GM12878 (cell line): ENCODE results near the gene ACCSL.

Experiments
- BCL11A ChIP-seq: IDR thresholded peaks from 2 replicates; pipeline ENCODE4 v1.6.1; 2011; ENCODE audit warnings: low read depth, low read length
- EGR1 ChIP-seq, 2 experiments: IDR thresholded peaks; 1 replicate in 1 of 2; 2 replicates in 1 of 2; pipeline ENCODE4 v1.6.1; 2011 to 2012; ENCODE audit warnings: low read depth in 2 of 2, low read length in 2 of 2, borderline replicate concordance in 1 of 2, mild to moderate bottlenecking in 1 of 2, moderate library complexity in 1 of 2
- EP300 ChIP-seq, 2 experiments: fragments of 150-350 bp in 1 of 2; IDR thresholded peaks; 2 replicates each; pipeline ENCODE4 v1.6.1; 2011 to 2012; ENCODE audit warnings: low read depth in 2 of 2, low read length in 2 of 2, borderline replicate concordance in 1 of 2, improper control_type of control experiment in 1 of 2, inconsistent platforms in 1 of 2; ENCODE audit not compliant: control insufficient read depth in 1 of 2
- FOXM1 ChIP-seq: IDR thresholded peaks from 2 replicates; pipeline ENCODE4 v1.6.1; 2012; ENCODE audit warnings: low read depth, mild to moderate bottlenecking, inconsistent platforms, low read length, moderate library complexity
- POLR2A ChIP-seq: IDR thresholded peaks from 2 replicates; pipeline ENCODE4 v1.6.1; 2011; ENCODE audit warnings: low read depth, mild to moderate bottlenecking, low read length
- POLR2AphosphoS5 ChIP-seq: IDR thresholded peaks from 2 replicates; pipeline ENCODE4 v1.6.1; 2011; ENCODE audit warnings: mild to moderate bottlenecking, low read length, inconsistent platforms
- TF ChIP-seq, protein P1 (sequence below), 3 experiments: IDR thresholded peaks in 2 of 3; conservative IDR thresholded peaks in 1 of 3; 2 replicates each; pipeline ENCODE4 v1.5.1; 2011; ENCODE audit warnings: low read depth in 3 of 3, low read length in 3 of 3, mild to moderate bottlenecking in 3 of 3, control low read depth in 2 of 3, moderate library complexity in 2 of 3, inconsistent platforms in 1 of 3, mixed read lengths in 1 of 3; ENCODE audit not compliant: control insufficient read depth in 2 of 3, insufficient read depth in 1 of 3; ENCODE audit errors: extremely low read depth in 1 of 3
- TF ChIP-seq, protein P2 (sequence below): fragments of 450-650 bp; IDR thresholded peaks from 2 replicates; pipeline ENCODE4 v1.6.1; 2017; ENCODE audit warnings: mild to moderate bottlenecking

DNA sequence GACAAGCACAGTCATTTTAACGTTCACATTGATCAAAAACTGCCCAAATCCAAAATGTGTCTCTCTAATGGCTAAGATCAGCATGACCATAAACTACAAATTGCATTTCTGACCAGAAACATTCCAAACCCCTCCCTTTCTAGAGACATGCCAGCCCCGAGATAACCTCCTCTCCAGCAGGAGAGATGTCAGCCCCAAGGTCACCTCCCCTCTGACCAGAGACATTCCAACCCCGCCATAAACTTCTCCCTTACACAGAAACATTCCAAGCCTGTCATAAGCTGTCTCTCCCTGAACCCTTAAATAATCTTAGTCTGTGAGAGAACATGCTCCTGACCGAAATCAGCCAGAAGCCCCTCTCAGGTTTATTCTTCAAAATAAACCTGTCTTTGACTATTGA, 41.1 kb downstream of the ACCSL start:
- no peak for TF ChIP-seq POLR2A
- no peak for TF ChIP-seq EP300 (IDR thresholded peaks at IDR 0.05; ENCODE audit: borderline replicate concordance in 1 of 2, control insufficient read depth in 1 of 2, low read depth in 2 of 2, low read length in 2 of 2)
- no peak for TF ChIP-seq BCL11A
- TF ChIP-seq EGR1 (IDR thresholded peaks at IDR 0.05; ENCODE audit: borderline replicate concordance in 1 of 2, low read depth in 2 of 2, low read length in 2 of 2): no peak
- TF ChIP-seq, protein P1, sequence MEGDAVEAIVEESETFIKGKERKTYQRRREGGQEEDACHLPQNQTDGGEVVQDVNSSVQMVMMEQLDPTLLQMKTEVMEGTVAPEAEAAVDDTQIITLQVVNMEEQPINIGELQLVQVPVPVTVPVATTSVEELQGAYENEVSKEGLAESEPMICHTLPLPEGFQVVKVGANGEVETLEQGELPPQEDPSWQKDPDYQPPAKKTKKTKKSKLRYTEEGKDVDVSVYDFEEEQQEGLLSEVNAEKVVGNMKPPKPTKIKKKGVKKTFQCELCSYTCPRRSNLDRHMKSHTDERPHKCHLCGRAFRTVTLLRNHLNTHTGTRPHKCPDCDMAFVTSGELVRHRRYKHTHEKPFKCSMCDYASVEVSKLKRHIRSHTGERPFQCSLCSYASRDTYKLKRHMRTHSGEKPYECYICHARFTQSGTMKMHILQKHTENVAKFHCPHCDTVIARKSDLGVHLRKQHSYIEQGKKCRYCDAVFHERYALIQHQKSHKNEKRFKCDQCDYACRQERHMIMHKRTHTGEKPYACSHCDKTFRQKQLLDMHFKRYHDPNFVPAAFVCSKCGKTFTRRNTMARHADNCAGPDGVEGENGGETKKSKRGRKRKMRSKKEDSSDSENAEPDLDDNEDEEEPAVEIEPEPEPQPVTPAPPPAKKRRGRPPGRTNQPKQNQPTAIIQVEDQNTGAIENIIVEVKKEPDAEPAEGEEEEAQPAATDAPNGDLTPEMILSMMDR (IDR thresholded peaks at IDR 0.05 in 2 of 3, conservative IDR thresholded peaks at IDR 0.05 in 1 of 3; ENCODE audit: control insufficient read depth in 2 of 3, extremely low read depth in 1 of 3, insufficient read depth in 1 of 3, low read depth in 3 of 3, low read length in 3 of 3): no peak
- no peak for TF ChIP-seq FOXM1
- TF ChIP-seq POLR2AphosphoS5: no peak
- TF ChIP-seq, protein P2, sequence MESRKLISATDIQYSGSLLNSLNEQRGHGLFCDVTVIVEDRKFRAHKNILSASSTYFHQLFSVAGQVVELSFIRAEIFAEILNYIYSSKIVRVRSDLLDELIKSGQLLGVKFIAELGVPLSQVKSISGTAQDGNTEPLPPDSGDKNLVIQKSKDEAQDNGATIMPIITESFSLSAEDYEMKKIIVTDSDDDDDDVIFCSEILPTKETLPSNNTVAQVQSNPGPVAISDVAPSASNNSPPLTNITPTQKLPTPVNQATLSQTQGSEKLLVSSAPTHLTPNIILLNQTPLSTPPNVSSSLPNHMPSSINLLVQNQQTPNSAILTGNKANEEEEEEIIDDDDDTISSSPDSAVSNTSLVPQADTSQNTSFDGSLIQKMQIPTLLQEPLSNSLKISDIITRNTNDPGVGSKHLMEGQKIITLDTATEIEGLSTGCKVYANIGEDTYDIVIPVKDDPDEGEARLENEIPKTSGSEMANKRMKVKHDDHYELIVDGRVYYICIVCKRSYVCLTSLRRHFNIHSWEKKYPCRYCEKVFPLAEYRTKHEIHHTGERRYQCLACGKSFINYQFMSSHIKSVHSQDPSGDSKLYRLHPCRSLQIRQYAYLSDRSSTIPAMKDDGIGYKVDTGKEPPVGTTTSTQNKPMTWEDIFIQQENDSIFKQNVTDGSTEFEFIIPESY: no peak
